HG03159 (cell line): ENCODE results near the gene ANTXR2.

Source experiments
- ATAC-seq: cut with Tn5 transposase; IDR thresholded peaks from one replicate; pipeline ENCODE4 v1.9.1; 2021; ENCODE audit warnings: mild to moderate bottlenecking, moderate library complexity; ENCODE audit not compliant: unreplicated experiment

Gene ANTXR2

GRCh38 chr4:80070880-80071603, 2.0 kb downstream of the ANTXR2 start:
- no peak for ATAC-seq

GRCh38 chr4:80069837-80070731, 2.9 kb downstream of the ANTXR2 start:
- ATAC-seq = no peak

GRCh38 chr4:80069108-80069836, 3.8 kb downstream of the ANTXR2 start:
- no peak for ATAC-seq

GRCh38 chr4:80065601-80066000, 7.4 kb downstream of the ANTXR2 start:
- ATAC-seq = no peak

GRCh38 chr4:80062527-80062926, 10.5 kb downstream of the ANTXR2 start:
- ATAC-seq = no peak

GRCh38 chr4:80060804-80061203, 12.2 kb downstream of the ANTXR2 start:
- ATAC-seq = no peak

GRCh38 chr4:80058740-80059139, 14.3 kb downstream of the ANTXR2 start:
- ATAC-seq = peak; percentile 98

- ATAC-seq = no peak
Measured at GRCh38 chr4:80054375-80054774, 18.7 kb downstream of the ANTXR2 start.

- no peak for ATAC-seq
Measured at GRCh38 chr4:80053140-80053910, 19.7 kb downstream of the ANTXR2 start.

- ATAC-seq = no peak
Measured at GRCh38 chr4:80049813-80050534, 23.1 kb downstream of the ANTXR2 start.

GRCh38 chr4:80049402-80049801, 23.6 kb downstream of the ANTXR2 start:
- no peak for ATAC-seq

GRCh38 chr4:80045786-80046185, 27.2 kb downstream of the ANTXR2 start:
- no peak for ATAC-seq

GRCh38 chr4:80043541-80043940, 29.5 kb downstream of the ANTXR2 start:
- no peak for ATAC-seq

GRCh38 chr4:80042821-80043220, 30.2 kb downstream of the ANTXR2 start:
- ATAC-seq = no peak

- ATAC-seq = no peak
Measured at GRCh38 chr4:80037864-80038263, 35.2 kb downstream of the ANTXR2 start.

GRCh38 chr4:80036949-80037685, 35.9 kb downstream of the ANTXR2 start:
- ATAC-seq = no peak

- no peak for ATAC-seq
Measured at GRCh38 chr4:80036306-80036705, 36.7 kb downstream of the ANTXR2 start.

- ATAC-seq = peak; percentile 55
Measured at GRCh38 chr4:80035336-80035735, 37.7 kb downstream of the ANTXR2 start.

GRCh38 chr4:80033581-80033980, 39.4 kb downstream of the ANTXR2 start:
- ATAC-seq = no peak
